Bronchial epithelial cell (primary cell): ENCODE measurements around the gene CES3. TPM values are rescaled to one million over a fixed set of nuclear protein-coding genes. Genes with fewer than 3 reads are reported as not detected.
A peak's percentile ranks its signal among the peaks of the same experiment; 100 is the strongest.
"Not testable (repeated sequence)": the region's sequence is repeated elsewhere in the genome, so short reads cannot be mapped to it uniquely, and the experiment has no call there.

Source experiments
- DNase-seq: peaks from one replicate; pipeline ENCODE4 v3.0.0-alpha.2; 2010; ENCODE audit warnings: low read depth
- FAIRE-seq: peaks from 2 replicates; lab custom pipeline; 2011; peaks lifted over from hg19 to GRCh38; lab: Jason Lieb, UNC
- H3K27me3 ChIP-seq: 2 replicates; pipeline ENCODE4 v1.5.1; 2011; ENCODE audit warnings: low read length; ENCODE audit not compliant: control insufficient read depth, insufficient read depth
- H3K36me3 ChIP-seq: 2 replicates; pipeline ENCODE4 v1.5.1; 2011; ENCODE audit warnings: low read length; ENCODE audit not compliant: control insufficient read depth, insufficient read depth
- H3K4me3 ChIP-seq: 2 replicates; pipeline ENCODE4 v1.5.1; 2011; ENCODE audit warnings: mild to moderate bottlenecking, low read depth, low read length, control low read depth
- total RNA-seq: library from RNA; depleted of rRNA; stranded (reverse); fragments of >200 nt; gene quantifications from 2 replicates; pipeline ENCODE4 v1.2.1, GENCODE V29; 2014
- TF ChIP-seq, protein P1 (sequence below): IDR thresholded peaks from 2 replicates; pipeline ENCODE4 v1.5.1; 2011; ENCODE audit warnings: mild to moderate bottlenecking, moderate library complexity, low read length, control low read depth, inconsistent platforms; ENCODE audit not compliant: insufficient read depth, severe bottlenecking

Gene CES3
- total RNA-seq, 1 donor from 2014 or later, result 1.6 TPM

- FAIRE-seq, result peak; percentile 98
- Histone ChIP-seq H3K36me3 (no peaks in the 10 kb centered on the region), H3K4me3 (no peak within 1 kb of the TSS), H3K27me3 (no peaks in the 10 kb centered on the region)
- DNase-seq, result peak; percentile 82
- TF ChIP-seq, protein P1, sequence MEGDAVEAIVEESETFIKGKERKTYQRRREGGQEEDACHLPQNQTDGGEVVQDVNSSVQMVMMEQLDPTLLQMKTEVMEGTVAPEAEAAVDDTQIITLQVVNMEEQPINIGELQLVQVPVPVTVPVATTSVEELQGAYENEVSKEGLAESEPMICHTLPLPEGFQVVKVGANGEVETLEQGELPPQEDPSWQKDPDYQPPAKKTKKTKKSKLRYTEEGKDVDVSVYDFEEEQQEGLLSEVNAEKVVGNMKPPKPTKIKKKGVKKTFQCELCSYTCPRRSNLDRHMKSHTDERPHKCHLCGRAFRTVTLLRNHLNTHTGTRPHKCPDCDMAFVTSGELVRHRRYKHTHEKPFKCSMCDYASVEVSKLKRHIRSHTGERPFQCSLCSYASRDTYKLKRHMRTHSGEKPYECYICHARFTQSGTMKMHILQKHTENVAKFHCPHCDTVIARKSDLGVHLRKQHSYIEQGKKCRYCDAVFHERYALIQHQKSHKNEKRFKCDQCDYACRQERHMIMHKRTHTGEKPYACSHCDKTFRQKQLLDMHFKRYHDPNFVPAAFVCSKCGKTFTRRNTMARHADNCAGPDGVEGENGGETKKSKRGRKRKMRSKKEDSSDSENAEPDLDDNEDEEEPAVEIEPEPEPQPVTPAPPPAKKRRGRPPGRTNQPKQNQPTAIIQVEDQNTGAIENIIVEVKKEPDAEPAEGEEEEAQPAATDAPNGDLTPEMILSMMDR, result no peak
These were observed 27.2 kb downstream of the CES3 start, which contains the start of gene CES4A for GRCh38 chr16:66988197-66988788. Gene CES4A, plus strand, starts transcription at chr16:66988589. Its CDS starts 184 bp downstream, at chr16:66988773.

DNA sequence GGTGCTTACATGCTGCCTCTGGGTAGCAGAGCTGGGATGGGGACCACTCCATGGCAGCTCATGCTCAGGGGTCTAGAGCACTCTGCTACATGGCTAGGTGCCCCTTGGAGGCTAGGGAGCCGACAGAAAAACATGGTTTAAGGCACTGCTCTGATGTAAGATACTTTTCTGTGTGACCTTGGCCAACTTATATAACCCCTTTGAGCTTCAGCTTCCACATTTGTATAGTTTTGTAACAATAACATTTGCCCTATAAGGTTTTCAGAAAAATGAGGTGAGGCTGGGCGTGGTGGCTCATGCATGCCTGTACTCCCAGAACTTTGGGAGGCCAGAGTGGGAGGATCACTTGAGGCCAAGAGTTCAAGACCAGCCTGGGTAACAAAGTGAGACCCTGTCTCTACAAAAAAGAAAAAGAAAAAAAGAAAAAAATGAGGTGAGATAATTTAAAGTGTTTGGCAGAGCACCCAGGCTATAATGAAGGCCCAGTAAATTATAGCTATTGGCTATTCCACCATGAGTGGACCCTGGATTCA is 30.5 kb downstream of the CES3 start:
- H3K27me3 ChIP-seq, result no peaks in the 10 kb centered on the region
- TF ChIP-seq, protein P1, result no peak
- DNase-seq (no peak), FAIRE-seq (no peak)
- no peak overlapping the region for H3K4me3 ChIP-seq
- H3K36me3 ChIP-seq, result no peaks in the 10 kb centered on the region

GRCh38 chr16:66993558-66993957 is 32.5 kb downstream of the CES3 start:
- H3K27me3 ChIP-seq, H3K4me3 ChIP-seq: not testable (repeated sequence)

GRCh38 chr16:66996324-66996982 is 35.4 kb downstream of the CES3 start:
- Histone ChIP-seq H3K27me3 (no peaks in the 10 kb centered on the region), H3K4me3 (no peak overlapping the region), H3K36me3 (no peaks in the 10 kb centered on the region)
- TF ChIP-seq, protein P1, result no peak
- DNase-seq (peak; percentile 58), FAIRE-seq (peak; percentile 72)

More at GRCh38 chr16:66993558-66993957, 32.5 kb downstream of the CES3 start:
- not testable (repeated sequence) for DNase-seq, H3K36me3 ChIP-seq, FAIRE-seq

DNA sequence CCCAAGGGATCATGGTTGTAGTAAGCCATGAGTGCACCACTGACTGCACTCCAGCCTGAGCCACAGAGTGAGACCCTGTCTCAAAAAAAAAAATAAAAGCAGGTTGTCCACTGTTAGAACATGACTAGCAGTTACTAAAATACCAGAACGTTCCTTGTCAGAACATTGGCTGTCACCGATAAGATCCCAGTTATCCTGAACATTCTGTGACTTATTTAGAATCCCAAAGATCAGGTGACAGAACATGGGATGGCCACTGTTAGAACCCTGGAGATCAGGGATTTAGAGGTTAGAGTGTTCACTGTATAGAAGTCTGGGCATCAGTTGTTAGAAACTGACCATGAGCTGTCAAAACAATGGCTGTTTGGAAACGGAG is 35.9 kb downstream of the CES3 start:
- no peak for DNase-seq
- no peak overlapping the region for H3K4me3 ChIP-seq
- FAIRE-seq, result no peak
- no peaks in the 10 kb centered on the region for H3K36me3 ChIP-seq
- no peaks in the 10 kb centered on the region for H3K27me3 ChIP-seq
- TF ChIP-seq, protein P1, result no peak
